Stimulated activated CD4-positive, alpha-beta T cell treated with anti-CD3 and anti-CD28 coated beads, Interleukin-4, amount 100 ng/mL, for 4 hours (primary cell): ENCODE measurements around the gene RND1.
"Not testable (repeated sequence)": the region's sequence is repeated elsewhere in the genome, so short reads cannot be mapped to it uniquely, and the experiment has no call there.

Experiments used
- DNase-seq, 2 experiments: peaks; one replicate each; pipeline ENCODE4 v3.0.0-alpha.2; 2020

The RND1 gene

DNA sequence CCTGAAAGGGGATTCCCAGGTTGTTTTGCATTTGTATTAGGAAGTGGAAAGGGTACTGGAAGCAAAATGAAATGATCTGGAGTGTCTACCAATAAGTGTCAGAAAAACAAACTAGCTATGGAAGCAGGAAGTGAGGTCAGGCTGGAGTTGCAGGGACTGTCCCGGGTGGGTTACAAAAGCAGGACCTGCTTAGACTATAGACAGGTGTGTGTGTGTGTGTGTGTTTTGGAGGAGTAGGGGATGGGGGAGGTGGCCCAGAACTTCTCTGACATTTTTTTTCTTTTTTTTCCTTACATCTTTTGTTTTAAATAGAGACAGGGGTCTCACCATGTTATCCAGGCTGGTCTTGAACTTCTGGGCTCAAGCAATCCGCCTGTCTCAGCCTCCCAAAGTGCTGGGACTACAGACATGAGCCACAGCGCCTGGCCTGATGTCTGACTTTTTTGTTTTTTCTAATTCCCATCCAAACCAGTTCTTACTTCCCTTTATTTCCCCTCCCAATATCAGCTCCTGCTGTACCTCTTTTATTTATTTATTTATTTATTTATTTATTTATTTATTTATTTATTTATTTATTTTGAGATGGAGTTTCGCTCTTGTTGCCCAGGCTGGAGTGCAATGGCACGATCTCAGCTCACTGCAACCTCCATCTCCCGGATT lies 512 bp upstream of the RND1 start:
- DNase-seq = no peak

DNA sequence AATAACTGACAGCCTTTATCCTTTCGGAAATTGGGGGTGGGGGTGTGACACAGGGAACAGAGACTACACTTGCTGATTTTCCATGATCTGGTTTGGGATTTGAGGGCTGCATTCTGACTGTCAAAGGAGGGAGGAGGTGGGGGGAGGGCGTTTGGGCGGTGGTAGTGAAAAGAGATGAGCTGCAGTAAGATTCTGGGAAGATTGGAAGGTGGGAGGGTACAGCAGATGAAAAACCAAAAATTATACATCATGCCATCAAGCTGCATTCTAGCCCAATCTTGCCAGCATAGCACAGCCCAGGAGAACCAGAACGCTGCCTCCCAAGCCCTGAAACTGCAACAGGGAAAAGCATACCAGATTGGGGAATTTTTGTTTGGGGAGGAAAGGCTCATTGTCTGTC lies 2.4 kb downstream of the RND1 start:
- no peak for DNase-seq

DNA sequence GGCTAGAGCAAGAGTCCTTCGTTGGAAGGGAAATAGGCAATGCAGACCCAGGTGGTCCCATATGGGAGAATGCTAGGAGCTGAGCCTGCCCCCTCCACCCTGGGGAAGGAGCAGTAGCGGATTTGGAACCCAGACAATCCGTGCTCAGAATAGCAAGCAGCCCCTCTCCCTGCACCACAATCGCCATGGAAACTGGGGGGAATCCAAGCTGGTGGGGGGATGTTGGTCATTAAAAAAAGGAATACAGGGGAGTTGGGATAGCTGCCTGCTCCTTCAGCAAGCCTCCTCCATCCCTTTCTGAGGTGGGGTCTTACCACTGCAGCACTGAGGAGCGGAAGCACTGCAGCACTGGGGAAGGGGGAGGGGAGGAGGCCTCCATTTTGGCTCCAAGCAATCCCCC lies 2.9 kb downstream of the RND1 start:
- no peak for DNase-seq

DNA sequence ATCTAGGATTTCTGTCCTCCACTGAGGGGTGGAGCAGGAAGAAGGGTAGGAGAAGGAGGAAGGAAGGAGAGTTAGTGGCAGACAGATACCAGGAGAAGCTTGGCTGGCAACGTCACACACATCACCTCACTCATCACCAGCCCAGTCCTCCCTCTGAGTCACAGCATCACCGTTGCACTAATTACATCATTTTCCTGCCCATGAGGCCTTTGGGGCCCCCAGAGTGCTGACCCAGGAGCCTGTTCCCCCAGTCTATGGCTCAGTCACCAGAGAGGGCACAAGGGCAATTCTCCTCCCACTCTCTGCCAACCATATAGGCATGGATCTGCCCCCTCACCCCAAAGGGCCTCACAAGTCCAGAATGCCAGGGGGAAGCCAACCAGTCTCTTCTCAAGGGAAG lies 4.6 kb downstream of the RND1 start:
- DNase-seq = no peak

DNA sequence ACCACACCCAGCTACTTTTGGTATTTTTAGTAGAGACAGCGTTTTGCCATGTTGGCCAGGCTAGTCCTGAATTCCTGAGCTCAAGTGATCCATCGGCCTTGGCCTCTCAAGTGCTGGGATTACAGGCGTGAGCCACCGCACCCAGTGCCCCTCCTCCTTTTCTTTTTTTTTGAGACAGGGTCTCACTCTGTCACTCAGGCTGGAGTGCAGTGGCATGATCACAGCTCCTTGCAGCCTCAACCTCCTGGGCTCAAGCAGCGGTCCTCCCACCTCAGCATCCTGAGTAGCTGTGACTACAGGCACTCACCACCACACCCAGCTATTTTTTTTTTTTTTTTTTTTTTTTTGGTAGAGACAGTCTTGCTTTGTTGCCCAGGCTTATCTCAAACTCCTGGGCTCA lies 5.4 kb downstream of the RND1 start:
- not testable (repeated sequence) for DNase-seq

DNA sequence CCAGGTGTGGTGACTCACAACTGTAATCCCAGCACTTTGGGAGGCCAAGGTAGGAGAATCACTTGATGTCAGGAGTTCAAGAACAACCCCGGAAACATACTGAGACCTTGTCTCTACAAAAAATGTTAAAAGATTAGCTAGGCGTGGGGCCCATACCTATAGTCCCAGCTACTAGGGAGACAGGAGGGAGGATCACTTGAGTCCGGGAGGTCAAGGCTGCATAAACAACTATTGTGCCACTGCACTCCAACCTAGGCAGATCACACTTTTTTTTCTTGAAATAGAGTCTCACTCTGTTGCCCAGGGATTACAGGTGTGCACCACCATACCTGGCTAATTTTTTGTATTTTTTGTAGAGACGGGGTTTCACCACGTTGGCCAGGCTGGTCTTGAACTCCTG lies 6.1 kb downstream of the RND1 start:
- DNase-seq = no peak

GRCh38 chr12:48858043-48858442 lies 7.6 kb downstream of the RND1 start:
- DNase-seq = no peak

GRCh38 chr12:48857278-48857994 lies 8.2 kb downstream of the RND1 start:
- DNase-seq = no peak

- DNase-seq = no peak
Measured at GRCh38 chr12:48856379-48856778, 9.3 kb downstream of the RND1 start.

GRCh38 chr12:48854932-48855331 lies 10.7 kb downstream of the RND1 start:
- not testable (repeated sequence) for DNase-seq

DNA sequence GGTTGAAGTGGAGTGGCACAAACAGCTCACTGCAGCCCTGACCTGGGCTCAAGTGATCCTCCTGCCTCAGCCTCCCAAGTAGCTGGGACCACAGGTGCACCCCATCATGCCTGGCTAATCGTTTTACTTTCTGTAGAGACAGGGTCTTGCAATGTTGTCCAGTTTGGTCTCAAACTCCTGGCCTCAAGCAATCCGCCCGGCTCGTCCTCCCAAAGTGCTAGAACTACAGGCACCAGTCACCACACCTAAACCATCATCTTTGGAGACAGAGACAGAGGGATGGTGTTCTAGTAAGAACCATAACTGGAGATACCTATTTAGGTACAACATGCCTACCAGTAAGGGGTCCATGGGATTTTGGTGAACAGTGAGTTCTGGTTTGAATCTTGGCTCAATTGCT lies 11.2 kb downstream of the RND1 start:
- no peak for DNase-seq

GRCh38 chr12:48852734-48853688 lies 12.7 kb downstream of the RND1 start:
- peak; percentile 74 to 81 for DNase-seq

GRCh38 chr12:48851883-48852733 lies 13.6 kb downstream of the RND1 start, which contains the start of gene DDX23:
TSS of gene DDX23 (minus strand) at chr12:48852163. CDS start at chr12:48845782, 6,381 bp downstream.
- DNase-seq = peak; percentile 83 to 94

GRCh38 chr12:48842021-48842420 lies 23.6 kb downstream of the RND1 start:
- DNase-seq = not testable (repeated sequence)

- DNase-seq = no peak
Measured at GRCh38 chr12:48838048-48838447, 27.6 kb downstream of the RND1 start.

DNA sequence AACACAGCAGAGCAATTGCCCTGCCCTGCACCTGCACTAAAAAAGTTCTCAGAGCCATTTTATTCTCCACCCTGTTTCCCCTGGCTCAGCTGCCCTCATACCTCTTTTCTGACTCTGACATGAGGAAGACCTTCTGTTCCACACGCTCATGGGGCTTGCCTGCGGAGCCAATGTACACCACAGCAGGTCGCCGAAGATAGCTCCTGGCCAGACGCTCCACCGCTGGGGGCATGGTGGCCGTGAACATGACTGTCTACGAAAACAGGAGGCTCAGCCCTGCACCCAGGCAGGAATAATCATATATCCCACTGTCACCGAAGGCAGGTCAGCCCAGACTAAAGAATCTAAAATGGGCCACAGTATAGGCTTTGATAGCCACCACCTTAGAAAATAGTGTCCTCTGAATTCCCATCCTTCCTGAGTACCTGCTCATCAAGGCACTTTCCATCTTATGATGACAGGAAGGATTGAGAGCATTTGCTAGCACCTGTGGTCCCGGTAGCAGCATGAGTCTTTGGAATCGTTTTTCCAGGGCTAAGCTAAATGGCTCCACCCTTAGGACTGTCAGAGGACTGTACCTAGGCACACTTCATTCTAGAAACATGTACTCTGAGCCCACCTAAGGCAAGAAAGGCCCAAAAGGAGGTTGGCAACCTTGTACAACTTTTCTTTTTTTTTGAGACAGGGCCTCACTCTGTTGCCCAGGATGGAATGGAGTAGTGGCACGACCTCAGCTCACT lies 33.2 kb downstream of the RND1 start:
- DNase-seq = no peak

- DNase-seq = no peak
Measured at GRCh38 chr12:48831257-48831656, 34.4 kb downstream of the RND1 start.

- no peak for DNase-seq
Measured at GRCh38 chr12:48828841-48829575, 36.7 kb downstream of the RND1 start.

GRCh38 chr12:48828293-48828692 lies 37.4 kb downstream of the RND1 start:
- no peak for DNase-seq

DNA sequence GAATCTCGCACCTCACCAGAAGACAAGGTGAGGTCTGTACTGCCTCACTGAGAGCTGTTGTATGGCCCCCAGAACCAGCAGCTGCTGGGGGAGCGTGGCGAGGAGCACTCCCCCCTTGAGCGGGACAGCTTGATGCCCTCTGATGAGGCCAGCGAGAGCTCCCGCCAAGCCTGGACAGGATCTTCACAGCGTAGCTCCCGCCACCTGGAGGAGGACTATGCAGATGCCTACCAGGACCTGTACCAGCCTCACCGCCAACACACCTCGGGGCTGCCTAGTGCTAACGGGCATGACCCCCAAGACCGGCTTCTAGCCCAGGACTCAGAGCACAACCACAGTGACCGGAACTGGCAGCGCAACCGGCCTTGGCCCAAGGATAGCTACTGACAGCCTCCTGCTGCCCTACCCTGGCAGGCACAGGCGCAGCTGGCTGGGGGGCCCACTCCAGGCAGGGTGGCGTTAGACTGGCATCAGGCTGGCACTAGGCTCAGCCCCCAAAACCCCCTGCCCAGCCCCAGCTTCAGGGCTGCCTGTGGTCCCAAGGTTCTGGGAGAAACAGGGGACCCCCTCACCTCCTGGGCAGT lies 38.1 kb downstream of the RND1 start:
- no peak for DNase-seq

DNA sequence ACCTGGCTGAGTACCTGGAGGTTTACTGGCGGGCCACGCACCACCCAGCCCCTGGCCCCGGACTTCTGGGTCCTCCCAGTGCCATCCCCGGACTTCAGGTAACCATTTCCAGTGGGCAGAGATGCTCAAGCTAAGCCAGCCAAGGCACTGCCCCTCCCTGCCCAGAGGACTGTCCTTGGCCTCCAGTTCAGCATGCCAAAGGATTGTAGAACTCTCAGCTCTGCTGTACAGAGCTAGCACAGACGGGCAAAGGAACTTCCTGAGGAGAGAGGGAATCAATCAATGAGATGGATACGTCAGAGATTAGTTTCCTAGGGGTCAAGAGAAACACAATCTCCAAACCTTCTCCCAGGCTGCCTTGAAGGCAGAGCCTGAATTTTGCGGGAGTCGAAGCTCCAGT lies 38.6 kb downstream of the RND1 start:
- no peak for DNase-seq
